Measurements from ENCODE around the gene COL13A1. TPM values are rescaled to one million over a fixed set of nuclear protein-coding genes. Genes with fewer than 3 reads are reported as not detected.

COL13A1 gene
- total and polyA plus RNA-seq, 2 experiments from 2014 or later, result 5.2 to 8.6 TPM

DNA sequence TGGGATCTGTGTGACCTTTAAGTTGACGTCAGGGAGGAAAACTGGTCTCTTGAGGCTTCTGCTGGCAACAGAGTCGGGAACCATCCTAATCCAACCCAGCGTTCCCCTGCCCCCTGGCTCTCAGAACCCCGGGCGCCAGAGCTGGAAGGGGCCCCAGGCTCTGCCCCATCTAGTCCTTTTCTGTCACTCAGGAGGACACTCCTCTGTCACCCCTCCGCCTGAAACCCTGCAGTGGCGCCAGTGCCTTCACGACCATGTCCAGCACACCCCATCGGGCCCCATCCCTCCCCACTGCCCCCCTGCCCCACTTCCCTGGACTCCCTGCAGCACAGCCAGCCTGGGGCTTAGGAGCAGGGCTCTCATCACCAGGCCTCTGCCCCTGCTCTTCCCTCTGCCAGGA, 39.1 kb downstream of the COL13A1 start:
- Mint-ChIP-seq H3K4me1 (peaks cover 58% of the 10 kb centered on the region), H3K4me3 (no peak overlapping the region), H3K36me3 (ENCODE audit: low read depth) (no peaks in the 10 kb centered on the region; the same call in 2 of the 3 replicates), H3K27me3 (ENCODE audit: insufficient read depth, low read depth, poor library complexity) (peaks cover 16% of the 10 kb centered on the region), H3K9me3 (no peaks in the 10 kb centered on the region), H3K27ac (no peak overlapping the region)
- Histone ChIP-seq H3K4me1 (ENCODE audit: insufficient read depth) (peaks cover 42% of the 10 kb centered on the region), H3K4me2 (no peak overlapping the region), H2AFZ (no peak overlapping the region), H3K27ac (ENCODE audit: low read depth) (no peak overlapping the region), H3F3A (replicated peaks; ENCODE audit: low read depth) (no peaks in the 10 kb centered on the region), H3K4me3 (no peak overlapping the region), H3K9me2 (ENCODE audit: insufficient read depth) (no peaks in the 10 kb centered on the region), H3K27me3 (ENCODE audit: insufficient read depth) (no peaks in the 10 kb centered on the region), H3K79me2 (replicated peaks; ENCODE audit: insufficient read depth) (no peaks in the 10 kb centered on the region), H4K20me1 (replicated peaks; ENCODE audit: insufficient read depth) (no peaks in the 10 kb centered on the region), H3K36me3 (ENCODE audit: insufficient read depth) (no peaks in the 10 kb centered on the region)
- DNase-seq (ENCODE audit: low spot score) (no peak), ATAC-seq (no peak)
- TF ChIP-seq, protein P1, sequence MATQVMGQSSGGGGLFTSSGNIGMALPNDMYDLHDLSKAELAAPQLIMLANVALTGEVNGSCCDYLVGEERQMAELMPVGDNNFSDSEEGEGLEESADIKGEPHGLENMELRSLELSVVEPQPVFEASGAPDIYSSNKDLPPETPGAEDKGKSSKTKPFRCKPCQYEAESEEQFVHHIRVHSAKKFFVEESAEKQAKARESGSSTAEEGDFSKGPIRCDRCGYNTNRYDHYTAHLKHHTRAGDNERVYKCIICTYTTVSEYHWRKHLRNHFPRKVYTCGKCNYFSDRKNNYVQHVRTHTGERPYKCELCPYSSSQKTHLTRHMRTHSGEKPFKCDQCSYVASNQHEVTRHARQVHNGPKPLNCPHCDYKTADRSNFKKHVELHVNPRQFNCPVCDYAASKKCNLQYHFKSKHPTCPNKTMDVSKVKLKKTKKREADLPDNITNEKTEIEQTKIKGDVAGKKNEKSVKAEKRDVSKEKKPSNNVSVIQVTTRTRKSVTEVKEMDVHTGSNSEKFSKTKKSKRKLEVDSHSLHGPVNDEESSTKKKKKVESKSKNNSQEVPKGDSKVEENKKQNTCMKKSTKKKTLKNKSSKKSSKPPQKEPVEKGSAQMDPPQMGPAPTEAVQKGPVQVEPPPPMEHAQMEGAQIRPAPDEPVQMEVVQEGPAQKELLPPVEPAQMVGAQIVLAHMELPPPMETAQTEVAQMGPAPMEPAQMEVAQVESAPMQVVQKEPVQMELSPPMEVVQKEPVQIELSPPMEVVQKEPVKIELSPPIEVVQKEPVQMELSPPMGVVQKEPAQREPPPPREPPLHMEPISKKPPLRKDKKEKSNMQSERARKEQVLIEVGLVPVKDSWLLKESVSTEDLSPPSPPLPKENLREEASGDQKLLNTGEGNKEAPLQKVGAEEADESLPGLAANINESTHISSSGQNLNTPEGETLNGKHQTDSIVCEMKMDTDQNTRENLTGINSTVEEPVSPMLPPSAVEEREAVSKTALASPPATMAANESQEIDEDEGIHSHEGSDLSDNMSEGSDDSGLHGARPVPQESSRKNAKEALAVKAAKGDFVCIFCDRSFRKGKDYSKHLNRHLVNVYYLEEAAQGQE (IDR thresholded peaks at IDR 0.05; ENCODE audit: unreplicated experiment), result no peak
- TF ChIP-seq ZNF114 (CRISPR knock-in tag; IDR thresholded peaks at IDR 0.05), result no peak
- TF ChIP-seq ZNF331 (CRISPR knock-in tag; IDR thresholded peaks at IDR 0.05; ENCODE audit: low read depth), result no peak
- TF ChIP-seq NANOG (IDR thresholded peaks at IDR 0.05; ENCODE audit: borderline replicate concordance), result no peak
- no peak for TF ChIP-seq EZH2phosphoT487 (IDR thresholded peaks at IDR 0.05; ENCODE audit: unreplicated experiment)
- no peak for TF ChIP-seq JUNB (IDR thresholded peaks at IDR 0.05; ENCODE audit: unreplicated experiment)
- no peak for TF ChIP-seq POLR2AphosphoS5 (IDR thresholded peaks at IDR 0.05; ENCODE audit: low read depth)
- TF ChIP-seq, protein P2, sequence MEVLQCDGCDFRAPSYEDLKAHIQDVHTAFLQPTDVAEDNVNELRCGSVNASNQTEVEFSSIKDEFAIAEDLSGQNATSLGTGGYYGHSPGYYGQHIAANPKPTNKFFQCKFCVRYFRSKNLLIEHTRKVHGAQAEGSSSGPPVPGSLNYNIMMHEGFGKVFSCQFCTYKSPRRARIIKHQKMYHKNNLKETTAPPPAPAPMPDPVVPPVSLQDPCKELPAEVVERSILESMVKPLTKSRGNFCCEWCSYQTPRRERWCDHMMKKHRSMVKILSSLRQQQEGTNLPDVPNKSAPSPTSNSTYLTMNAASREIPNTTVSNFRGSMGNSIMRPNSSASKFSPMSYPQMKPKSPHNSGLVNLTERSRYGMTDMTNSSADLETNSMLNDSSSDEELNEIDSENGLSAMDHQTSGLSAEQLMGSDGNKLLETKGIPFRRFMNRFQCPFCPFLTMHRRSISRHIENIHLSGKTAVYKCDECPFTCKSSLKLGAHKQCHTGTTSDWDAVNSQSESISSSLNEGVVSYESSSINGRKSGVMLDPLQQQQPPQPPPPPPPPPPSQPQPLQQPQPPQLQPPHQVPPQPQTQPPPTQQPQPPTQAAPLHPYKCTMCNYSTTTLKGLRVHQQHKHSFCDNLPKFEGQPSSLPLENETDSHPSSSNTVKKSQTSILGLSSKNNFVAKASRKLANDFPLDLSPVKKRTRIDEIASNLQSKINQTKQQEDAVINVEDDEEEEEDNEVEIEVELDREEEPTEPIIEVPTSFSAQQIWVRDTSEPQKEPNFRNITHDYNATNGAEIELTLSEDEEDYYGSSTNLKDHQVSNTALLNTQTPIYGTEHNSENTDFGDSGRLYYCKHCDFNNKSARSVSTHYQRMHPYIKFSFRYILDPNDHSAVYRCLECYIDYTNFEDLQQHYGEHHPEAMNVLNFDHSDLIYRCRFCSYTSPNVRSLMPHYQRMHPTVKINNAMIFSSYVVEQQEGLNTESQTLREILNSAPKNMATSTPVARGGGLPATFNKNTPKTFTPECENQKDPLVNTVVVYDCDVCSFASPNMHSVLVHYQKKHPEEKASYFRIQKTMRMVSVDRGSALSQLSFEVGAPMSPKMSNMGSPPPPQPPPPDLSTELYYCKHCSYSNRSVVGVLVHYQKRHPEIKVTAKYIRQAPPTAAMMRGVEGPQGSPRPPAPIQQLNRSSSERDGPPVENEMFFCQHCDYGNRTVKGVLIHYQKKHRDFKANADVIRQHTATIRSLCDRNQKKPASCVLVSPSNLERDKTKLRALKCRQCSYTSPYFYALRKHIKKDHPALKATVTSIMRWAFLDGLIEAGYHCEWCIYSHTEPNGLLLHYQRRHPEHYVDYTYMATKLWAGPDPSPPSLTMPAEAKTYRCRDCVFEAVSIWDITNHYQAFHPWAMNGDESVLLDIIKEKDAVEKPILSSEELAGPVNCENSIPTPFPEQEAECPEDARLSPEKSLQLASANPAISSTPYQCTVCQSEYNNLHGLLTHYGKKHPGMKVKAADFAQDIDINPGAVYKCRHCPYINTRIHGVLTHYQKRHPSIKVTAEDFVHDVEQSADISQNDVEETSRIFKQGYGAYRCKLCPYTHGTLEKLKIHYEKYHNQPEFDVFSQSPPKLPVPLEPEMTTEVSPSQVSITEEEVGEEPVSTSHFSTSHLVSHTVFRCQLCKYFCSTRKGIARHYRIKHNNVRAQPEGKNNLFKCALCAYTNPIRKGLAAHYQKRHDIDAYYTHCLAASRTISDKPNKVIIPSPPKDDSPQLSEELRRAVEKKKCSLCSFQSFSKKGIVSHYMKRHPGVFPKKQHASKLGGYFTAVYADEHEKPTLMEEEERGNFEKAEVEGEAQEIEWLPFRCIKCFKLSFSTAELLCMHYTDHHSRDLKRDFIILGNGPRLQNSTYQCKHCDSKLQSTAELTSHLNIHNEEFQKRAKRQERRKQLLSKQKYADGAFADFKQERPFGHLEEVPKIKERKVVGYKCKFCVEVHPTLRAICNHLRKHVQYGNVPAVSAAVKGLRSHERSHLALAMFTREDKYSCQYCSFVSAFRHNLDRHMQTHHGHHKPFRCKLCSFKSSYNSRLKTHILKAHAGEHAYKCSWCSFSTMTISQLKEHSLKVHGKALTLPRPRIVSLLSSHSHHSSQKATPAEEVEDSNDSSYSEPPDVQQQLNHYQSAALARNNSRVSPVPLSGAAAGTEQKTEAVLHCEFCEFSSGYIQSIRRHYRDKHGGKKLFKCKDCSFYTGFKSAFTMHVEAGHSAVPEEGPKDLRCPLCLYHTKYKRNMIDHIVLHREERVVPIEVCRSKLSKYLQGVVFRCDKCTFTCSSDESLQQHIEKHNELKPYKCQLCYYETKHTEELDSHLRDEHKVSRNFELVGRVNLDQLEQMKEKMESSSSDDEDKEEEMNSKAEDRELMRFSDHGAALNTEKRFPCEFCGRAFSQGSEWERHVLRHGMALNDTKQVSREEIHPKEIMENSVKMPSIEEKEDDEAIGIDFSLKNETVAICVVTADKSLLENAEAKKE (CRISPR knock-in tag; IDR thresholded peaks at IDR 0.05), result no peak
- TF ChIP-seq, protein P3, sequence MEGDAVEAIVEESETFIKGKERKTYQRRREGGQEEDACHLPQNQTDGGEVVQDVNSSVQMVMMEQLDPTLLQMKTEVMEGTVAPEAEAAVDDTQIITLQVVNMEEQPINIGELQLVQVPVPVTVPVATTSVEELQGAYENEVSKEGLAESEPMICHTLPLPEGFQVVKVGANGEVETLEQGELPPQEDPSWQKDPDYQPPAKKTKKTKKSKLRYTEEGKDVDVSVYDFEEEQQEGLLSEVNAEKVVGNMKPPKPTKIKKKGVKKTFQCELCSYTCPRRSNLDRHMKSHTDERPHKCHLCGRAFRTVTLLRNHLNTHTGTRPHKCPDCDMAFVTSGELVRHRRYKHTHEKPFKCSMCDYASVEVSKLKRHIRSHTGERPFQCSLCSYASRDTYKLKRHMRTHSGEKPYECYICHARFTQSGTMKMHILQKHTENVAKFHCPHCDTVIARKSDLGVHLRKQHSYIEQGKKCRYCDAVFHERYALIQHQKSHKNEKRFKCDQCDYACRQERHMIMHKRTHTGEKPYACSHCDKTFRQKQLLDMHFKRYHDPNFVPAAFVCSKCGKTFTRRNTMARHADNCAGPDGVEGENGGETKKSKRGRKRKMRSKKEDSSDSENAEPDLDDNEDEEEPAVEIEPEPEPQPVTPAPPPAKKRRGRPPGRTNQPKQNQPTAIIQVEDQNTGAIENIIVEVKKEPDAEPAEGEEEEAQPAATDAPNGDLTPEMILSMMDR (conservative IDR thresholded peaks at IDR 0.05; ENCODE audit: low read depth in 2 of 2), result no peak
- TF ChIP-seq, protein P4, sequence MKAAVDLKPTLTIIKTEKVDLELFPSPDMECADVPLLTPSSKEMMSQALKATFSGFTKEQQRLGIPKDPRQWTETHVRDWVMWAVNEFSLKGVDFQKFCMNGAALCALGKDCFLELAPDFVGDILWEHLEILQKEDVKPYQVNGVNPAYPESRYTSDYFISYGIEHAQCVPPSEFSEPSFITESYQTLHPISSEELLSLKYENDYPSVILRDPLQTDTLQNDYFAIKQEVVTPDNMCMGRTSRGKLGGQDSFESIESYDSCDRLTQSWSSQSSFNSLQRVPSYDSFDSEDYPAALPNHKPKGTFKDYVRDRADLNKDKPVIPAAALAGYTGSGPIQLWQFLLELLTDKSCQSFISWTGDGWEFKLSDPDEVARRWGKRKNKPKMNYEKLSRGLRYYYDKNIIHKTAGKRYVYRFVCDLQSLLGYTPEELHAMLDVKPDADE (IDR thresholded peaks at IDR 0.05), result no peak
- no peak for TF ChIP-seq CREB1 (CRISPR knock-in tag; IDR thresholded peaks at IDR 0.05; ENCODE audit: low read depth)
